H9 (cell line): ENCODE results near the gene IFT52. TPM values are rescaled to one million over a fixed set of nuclear protein-coding genes. Genes with fewer than 3 reads are reported as not detected.
"Not testable (repeated sequence)": the region's sequence is repeated elsewhere in the genome, so short reads cannot be mapped to it uniquely, and the experiment has no call there.

Experiments used
- DNase-seq: peaks from one replicate; pipeline ENCODE4 v3.0.0-alpha.2; 2017
- H2AFZ ChIP-seq: one replicate; pipeline ENCODE4 v1.6.1; 2013; ENCODE audit warnings: mild to moderate bottlenecking, low read length, control low read depth, moderate library complexity
- H2AK5ac ChIP-seq: 2 replicates; pipeline ENCODE4 v1.6.1; 2013; ENCODE audit warnings: low read length, control low read depth, mixed read lengths; ENCODE audit not compliant: insufficient read length
- H2BK120ac ChIP-seq: one replicate; pipeline ENCODE4 v1.6.1; 2013; ENCODE audit warnings: low read depth, mild to moderate bottlenecking, low read length, control low read depth, inconsistent platforms; ENCODE audit not compliant: poor library complexity, severe bottlenecking
- H2BK12ac ChIP-seq: 2 replicates; pipeline ENCODE4 v1.6.1; 2013; ENCODE audit warnings: low read length, control low read depth, mixed read lengths, low read depth; ENCODE audit not compliant: insufficient read length
- H2BK15ac ChIP-seq: 2 replicates; pipeline ENCODE4 v1.6.1; 2013; ENCODE audit warnings: low read depth, low read length, control low read depth
- H2BK20ac ChIP-seq: one replicate; pipeline ENCODE4 v1.6.1; 2013; ENCODE audit warnings: low read depth, mild to moderate bottlenecking, low read length, control low read depth, inconsistent platforms; ENCODE audit not compliant: poor library complexity, severe bottlenecking
- H2BK5ac ChIP-seq: 2 replicates; pipeline ENCODE4 v1.6.1; 2013; ENCODE audit warnings: low read length, control low read depth, mixed read lengths; ENCODE audit not compliant: insufficient read length
- H3K14ac ChIP-seq: 2 replicates; pipeline ENCODE4 v1.6.1; 2013; ENCODE audit warnings: low read length, control low read depth; ENCODE audit not compliant: insufficient read depth
- H3K18ac ChIP-seq: 2 replicates; pipeline ENCODE4 v1.6.1; 2013; ENCODE audit warnings: low read depth, mild to moderate bottlenecking, mixed read lengths, low read length, control low read depth; ENCODE audit not compliant: insufficient read length
- H3K23ac ChIP-seq: 2 replicates; pipeline ENCODE4 v1.6.1; 2013; ENCODE audit warnings: low read length, control low read depth, mixed read lengths, low read depth; ENCODE audit not compliant: insufficient read length
- H3K23me2 ChIP-seq: 2 replicates; pipeline ENCODE4 v1.6.1; 2013; ENCODE audit warnings: low read depth, mild to moderate bottlenecking, mixed read lengths, low read length, control low read depth; ENCODE audit not compliant: insufficient read length, poor library complexity, severe bottlenecking
- H3K27ac ChIP-seq: 2 replicates; pipeline ENCODE4 v1.5.1; 2013; ENCODE audit warnings: low read length, control low read depth, mixed read lengths, low read depth; ENCODE audit not compliant: insufficient read length
- H3K27me3 ChIP-seq: 2 replicates; pipeline ENCODE4 v1.6.1; 2013; ENCODE audit warnings: low read length, control low read depth, inconsistent platforms; ENCODE audit not compliant: insufficient read depth
- H3K4ac ChIP-seq: 2 replicates; pipeline ENCODE4 v1.6.1; 2013; ENCODE audit warnings: low read depth, mild to moderate bottlenecking, control low read depth, inconsistent platforms, low read length, moderate library complexity
- H3K4me1 ChIP-seq: 2 replicates; pipeline ENCODE4 v1.6.1; 2013; ENCODE audit warnings: low read length, control low read depth, inconsistent platforms; ENCODE audit not compliant: insufficient read depth
- H3K4me2 ChIP-seq: 2 replicates; pipeline ENCODE4 v1.6.1; 2013; ENCODE audit warnings: low read length, control low read depth, mixed read lengths; ENCODE audit not compliant: insufficient read length, insufficient read depth
- H3K56ac ChIP-seq: 2 replicates; pipeline ENCODE4 v1.6.1; 2013; ENCODE audit warnings: low read depth, mild to moderate bottlenecking, mixed read lengths, low read length, control low read depth; ENCODE audit not compliant: insufficient read length
- H3K79me1 ChIP-seq: 2 replicates; pipeline ENCODE4 v1.6.1; 2013; ENCODE audit warnings: low read depth, mild to moderate bottlenecking, moderate library complexity, low read length, control low read depth, inconsistent platforms; ENCODE audit not compliant: insufficient read depth, poor library complexity, severe bottlenecking
- H3K79me2 ChIP-seq: 2 replicates; pipeline ENCODE4 v1.6.1; 2013; ENCODE audit warnings: low read length, control low read depth, inconsistent platforms; ENCODE audit not compliant: insufficient read depth
- H3K9ac ChIP-seq: 2 replicates; pipeline ENCODE4 v1.6.1; 2013; ENCODE audit warnings: low read length, control low read depth, mixed read lengths; ENCODE audit not compliant: insufficient read length; ENCODE audit errors: extremely low read depth
- H3K9me3 ChIP-seq: one replicate; pipeline ENCODE4 v1.6.1; 2013; ENCODE audit warnings: low read depth, low read length, inconsistent platforms; ENCODE audit not compliant: control insufficient read depth
- H3T11ph ChIP-seq: one replicate; pipeline ENCODE4 v1.6.1; 2013; ENCODE audit warnings: mild to moderate bottlenecking, low read length, control low read depth, inconsistent platforms
- H4K20me1 ChIP-seq: one replicate; pipeline ENCODE4 v1.6.1; 2013; ENCODE audit not compliant: control insufficient read depth, insufficient read length, insufficient read depth
- H4K5ac ChIP-seq: 2 replicates; pipeline ENCODE4 v1.6.1; 2013; ENCODE audit warnings: low read depth, mild to moderate bottlenecking, mixed read lengths, low read length, control low read depth; ENCODE audit not compliant: insufficient read length
- H4K8ac ChIP-seq: replicated peaks from 2 replicates; pipeline ENCODE4 v1.6.1; 2013; ENCODE audit warnings: low read length, control low read depth, mixed read lengths, low read depth; ENCODE audit not compliant: insufficient read length
- H4K91ac ChIP-seq: 2 replicates; pipeline ENCODE4 v1.6.1; 2013; ENCODE audit warnings: low read depth, mild to moderate bottlenecking, moderate library complexity, mixed read lengths, low read length, control low read depth; ENCODE audit not compliant: insufficient read length
- H3K27ac Mint-ChIP-seq, 3 experiments: 2 replicates in 2 of 3; 3 replicates in 1 of 3; pipeline ENCODE4 v1.8.0; 2020 to 2021; ENCODE audit warnings: mixed read lengths in 3 of 3, mild to moderate bottlenecking in 1 of 3, moderate library complexity in 1 of 3
- H3K27me3 Mint-ChIP-seq: 2 replicates; pipeline ENCODE4 v1.8.0; 2021; ENCODE audit warnings: low read depth, mild to moderate bottlenecking, moderate library complexity, mixed read lengths
- H3K36me3 Mint-ChIP-seq, 3 experiments: 2 replicates in 2 of 3; 3 replicates in 1 of 3; pipeline ENCODE4 v1.8.0; 2020 to 2021; ENCODE audit warnings: low read depth in 3 of 3, mixed read lengths in 3 of 3; ENCODE audit not compliant: insufficient read depth in 1 of 3
- H3K4me1 Mint-ChIP-seq, 2 experiments: 2 replicates each; pipeline ENCODE4 v1.8.0; 2020; ENCODE audit warnings: mixed read lengths in 2 of 2
- H3K4me3 Mint-ChIP-seq, 2 experiments: 2 replicates in 1 of 2; 3 replicates in 1 of 2; pipeline ENCODE4 v1.8.0; 2020 to 2021; ENCODE audit warnings: mild to moderate bottlenecking in 2 of 2, mixed read lengths in 2 of 2, moderate library complexity in 1 of 2
- H3K9me3 Mint-ChIP-seq, 2 experiments: 2 replicates in 1 of 2; 3 replicates in 1 of 2; pipeline ENCODE4 v1.8.0; 2020; ENCODE audit warnings: mild to moderate bottlenecking in 2 of 2, mixed read lengths in 2 of 2, moderate library complexity in 1 of 2
- CTCF ChIP-seq: fragments of 200-600 bp; sonication (generic); conservative IDR thresholded peaks from 3 replicates; pipeline ENCODE4 v1.8.0; 2021; ENCODE audit warnings: antibody characterized with exemption, mild to moderate bottlenecking
- WGBS: extraction: QIAGEN DNeasy Blood & Tissue Kit; methylation state at CpG from one replicate; pipeline ENCODE4 v1.1.7; 2013; ENCODE audit warnings: missing lambda C conversion rate, low lambda C conversion rate, mixed read lengths; ENCODE audit not compliant: insufficient read length; ENCODE audit errors: extremely low coverage; 5-methylcytosine and 5-hydroxymethylcytosine counted together
- total RNA-seq: library from RNA; stranded (reverse); gene quantifications from 2 replicates; pipeline ENCODE4 v1.2.1, GENCODE V29; 2021

Gene IFT52
- total RNA-seq, 1 experiment from 2014 or later, result 44.5 TPM

GRCh38 chr20:43653966-43654365 is 63.2 kb downstream of the IFT52 start:
- Histone ChIP-seq H3K27ac (no peak overlapping the region), H3K4me1 (no peaks in the 10 kb centered on the region), H2BK120ac (no peak overlapping the region), H2BK15ac (no peak overlapping the region), H3K4me2 (no peak overlapping the region), H2BK12ac (no peak overlapping the region), H4K91ac (no peak overlapping the region), H4K8ac (no peak overlapping the region), H3T11ph (no peak overlapping the region), H3K18ac (no peak overlapping the region), H3K23me2 (peaks cover 4% of the 10 kb centered on the region), H2BK5ac (no peak overlapping the region), H4K20me1 (no peaks in the 10 kb centered on the region), H2BK20ac (no peak overlapping the region), H3K14ac (no peak overlapping the region), H3K56ac (no peak overlapping the region), H3K27me3 (no peaks in the 10 kb centered on the region), H2AK5ac (no peak overlapping the region), H3K4ac (no peak overlapping the region), H3K9ac (no peak overlapping the region), H4K5ac (no peak overlapping the region), H3K79me1 (no peaks in the 10 kb centered on the region), H3K79me2 (no peaks in the 10 kb centered on the region), H2AFZ (no peak overlapping the region), H3K23ac (no peak overlapping the region), H3K9me3 (no peaks in the 10 kb centered on the region)
- no peaks in the 10 kb centered on the region for H3K27me3 Mint-ChIP-seq
- H3K4me3 Mint-ChIP-seq, result no peak overlapping the region
- no peaks in the 10 kb centered on the region for H3K9me3 Mint-ChIP-seq
- TF ChIP-seq CTCF, result no peak
- H3K36me3 Mint-ChIP-seq, result no peaks in the 10 kb centered on the region
- peaks cover 0 to 5% of the 10 kb centered on the region in 2 experiments; a peak in 1 of 4 replicates for H3K4me1 Mint-ChIP-seq
- WGBS, result no CpG with 5 or more reads among the region's 3 CpGs
- no peak for DNase-seq
- no peak overlapping the region for H3K27ac Mint-ChIP-seq

DNA sequence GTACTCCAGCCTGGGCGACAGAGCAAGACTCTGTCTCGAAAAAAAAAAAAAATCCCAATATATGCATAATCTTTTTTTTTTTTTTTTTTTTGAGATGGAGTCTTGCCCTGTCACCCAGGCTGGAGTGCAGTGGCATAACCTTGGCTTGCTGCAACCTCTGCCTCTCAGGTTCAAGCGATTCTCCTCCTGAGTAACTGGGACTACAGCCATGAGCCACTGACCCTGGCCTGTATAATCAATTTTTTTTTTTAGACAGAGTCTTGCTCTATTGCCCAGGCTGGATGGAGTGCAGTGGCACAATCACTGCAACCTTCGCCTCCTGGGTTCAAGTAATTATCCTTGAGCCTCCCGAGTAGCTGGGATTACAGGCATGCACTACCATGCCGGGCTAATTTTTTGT is 64.4 kb downstream of the IFT52 start:
- H2AK5ac ChIP-seq, H4K8ac ChIP-seq, H3K4me3 Mint-ChIP-seq, DNase-seq, H3K36me3 Mint-ChIP-seq, H3K79me1 ChIP-seq, H2BK12ac ChIP-seq, H3K4me1 Mint-ChIP-seq, H3K9me3 Mint-ChIP-seq, H3K79me2 ChIP-seq, H4K20me1 ChIP-seq, H3K9me3 ChIP-seq, H3K18ac ChIP-seq, H2BK120ac ChIP-seq, H4K5ac ChIP-seq, H3K9ac ChIP-seq, H3K4me2 ChIP-seq, H3K27me3 Mint-ChIP-seq, H2BK20ac ChIP-seq, H2AFZ ChIP-seq, H2BK5ac ChIP-seq, H4K91ac ChIP-seq, H3K27me3 ChIP-seq, H3K4ac ChIP-seq, H3K14ac ChIP-seq, H3K27ac ChIP-seq, H3K23ac ChIP-seq, H2BK15ac ChIP-seq, H3K56ac ChIP-seq, H3K23me2 ChIP-seq, H3K4me1 ChIP-seq, H3K27ac Mint-ChIP-seq, H3T11ph ChIP-seq: not testable (repeated sequence)
- WGBS, result no CpG with 5 or more reads among the region's 6 CpGs
